ENCODE data around the gene HBEGF.

HBEGF gene

GRCh38 chr5:140302786-140303639 lies 43.4 kb downstream of the HBEGF start, which contains the start of gene PFDN1:
PFDN1 (minus strand) TSS chr5:140303101; CDS start chr5:140303073, 28 bp downstream.
- peak; percentile 97 for DNase-seq (ENCODE audit: low spot score)

DNA sequence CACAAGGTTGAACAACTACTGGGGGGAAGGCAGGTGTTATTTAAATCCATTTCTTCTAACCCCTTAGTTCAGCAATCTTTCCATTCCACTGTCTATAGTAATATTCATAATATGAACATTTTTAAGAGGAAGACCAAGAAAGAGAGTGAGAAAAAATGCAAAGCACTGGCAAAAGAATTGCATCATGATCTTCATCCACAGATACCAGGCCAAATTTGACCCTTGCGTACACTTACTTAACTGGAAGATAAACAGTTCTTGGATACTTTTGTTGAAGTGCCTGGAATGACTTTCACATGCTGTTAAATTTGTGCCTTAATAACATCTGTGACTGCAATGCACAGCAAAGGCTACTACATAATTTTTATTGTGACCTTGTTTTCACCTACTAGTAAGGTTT lies 45.3 kb downstream of the HBEGF start:
- no peak for DNase-seq (ENCODE audit: low spot score)

DNA sequence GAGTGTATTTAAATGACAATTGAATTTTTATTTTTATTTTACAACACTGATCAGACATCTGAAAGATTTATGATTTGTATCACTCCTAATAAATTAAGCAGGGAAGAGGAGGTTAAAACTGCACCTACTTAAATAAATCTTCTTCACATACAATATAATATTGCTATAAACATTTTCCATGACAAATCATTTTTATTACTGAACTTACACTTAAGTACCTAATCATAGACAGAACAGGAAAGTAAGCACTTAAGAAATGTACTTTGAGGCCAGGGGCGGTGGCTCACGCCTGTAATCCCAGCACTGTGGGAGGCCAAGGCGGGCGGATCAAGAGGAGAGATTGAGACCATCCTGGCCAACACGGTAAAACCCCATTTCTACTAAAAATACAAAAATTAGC lies 47.3 kb downstream of the HBEGF start:
- DNase-seq (ENCODE audit: low spot score) = no peak

DNA sequence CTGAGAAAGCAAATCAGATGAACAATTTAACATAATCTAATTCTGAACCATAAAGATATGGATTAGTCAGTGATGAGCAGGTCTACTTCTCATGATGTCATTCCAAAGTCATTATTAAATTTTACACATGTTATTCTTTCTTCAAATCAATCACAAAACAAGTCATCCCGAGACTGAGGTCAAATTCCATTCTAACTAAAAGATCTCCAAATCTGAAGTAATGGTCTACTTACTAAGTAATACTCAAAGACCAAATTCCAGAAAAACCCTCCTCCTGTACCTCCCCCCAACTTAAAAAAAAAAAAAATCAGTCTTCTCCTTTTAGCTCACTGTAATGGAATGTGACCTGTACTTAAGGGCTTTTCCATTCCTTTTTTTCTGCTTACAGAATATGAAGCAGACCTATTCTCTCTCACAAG lies 48.2 kb downstream of the HBEGF start:
- no peak for DNase-seq (ENCODE audit: low spot score)

DNA sequence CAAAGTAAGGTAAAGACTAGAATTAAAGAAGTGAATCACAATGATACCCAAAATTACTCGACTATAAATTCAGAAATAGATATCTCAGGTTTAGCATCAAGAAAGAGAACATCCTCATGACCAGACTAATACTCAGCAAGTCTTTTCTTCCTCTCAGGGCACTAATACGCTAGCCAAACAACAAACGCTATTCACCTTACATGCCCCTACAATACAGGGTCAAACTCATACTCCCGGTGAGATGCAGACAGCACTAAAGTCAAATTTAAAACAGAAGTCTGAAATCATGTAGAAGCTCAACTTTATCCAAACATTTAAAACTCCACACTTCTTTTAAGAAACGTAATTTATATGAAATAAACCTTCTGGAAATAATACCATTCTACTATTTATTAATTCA lies 49.1 kb downstream of the HBEGF start:
- DNase-seq (ENCODE audit: low spot score) = no peak

GRCh38 chr5:140296289-140296688 lies 50.1 kb downstream of the HBEGF start:
- DNase-seq (ENCODE audit: low spot score) = no peak

- DNase-seq (ENCODE audit: low spot score) = peak; percentile 90
Observed at GRCh38 chr5:140295414-140295813, 51.0 kb downstream of the HBEGF start.

GRCh38 chr5:140294753-140295152 lies 51.6 kb downstream of the HBEGF start:
- no peak for DNase-seq (ENCODE audit: low spot score)

GRCh38 chr5:140293849-140294100 lies 52.6 kb downstream of the HBEGF start:
- DNase-seq (ENCODE audit: low spot score) = no peak

DNA sequence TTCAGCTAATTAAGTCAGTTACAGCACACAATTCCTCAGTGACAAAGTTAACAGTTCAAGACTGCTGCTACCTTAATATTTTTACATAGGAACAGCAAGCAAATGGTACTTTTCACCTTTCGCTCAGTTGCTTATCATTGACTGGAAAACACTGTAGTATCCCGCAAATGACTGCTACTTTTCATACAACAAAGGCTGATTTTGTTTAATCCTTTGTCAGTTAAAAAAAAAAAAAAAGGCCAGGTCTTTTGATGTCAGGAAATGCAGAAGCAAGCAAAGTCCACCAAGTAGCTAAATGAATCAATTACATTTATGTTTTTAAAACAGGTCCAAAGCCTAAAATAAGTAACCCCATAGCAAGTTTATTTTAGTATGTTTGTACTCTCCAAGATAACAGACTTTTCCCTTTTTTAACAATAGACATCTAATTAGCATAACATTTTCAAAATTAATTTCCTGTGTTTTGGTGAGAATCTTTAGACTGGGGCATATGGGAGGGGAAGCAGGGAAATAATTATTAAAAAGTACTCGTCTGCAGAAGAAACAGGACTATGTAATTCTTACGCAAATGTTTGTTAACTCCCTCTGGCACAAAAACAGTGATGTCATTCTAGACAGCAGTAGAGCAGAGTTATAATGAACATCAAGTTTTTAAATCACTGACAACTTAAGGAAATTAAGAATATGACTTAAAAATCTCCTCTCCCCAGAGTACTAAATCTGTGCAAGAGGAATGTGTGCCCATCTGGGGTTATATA lies 53.1 kb downstream of the HBEGF start:
- DNase-seq (ENCODE audit: low spot score) = no peak

- DNase-seq (ENCODE audit: low spot score) = no peak
Observed at GRCh38 chr5:140292212-140293036, 54.0 kb downstream of the HBEGF start.

DNA sequence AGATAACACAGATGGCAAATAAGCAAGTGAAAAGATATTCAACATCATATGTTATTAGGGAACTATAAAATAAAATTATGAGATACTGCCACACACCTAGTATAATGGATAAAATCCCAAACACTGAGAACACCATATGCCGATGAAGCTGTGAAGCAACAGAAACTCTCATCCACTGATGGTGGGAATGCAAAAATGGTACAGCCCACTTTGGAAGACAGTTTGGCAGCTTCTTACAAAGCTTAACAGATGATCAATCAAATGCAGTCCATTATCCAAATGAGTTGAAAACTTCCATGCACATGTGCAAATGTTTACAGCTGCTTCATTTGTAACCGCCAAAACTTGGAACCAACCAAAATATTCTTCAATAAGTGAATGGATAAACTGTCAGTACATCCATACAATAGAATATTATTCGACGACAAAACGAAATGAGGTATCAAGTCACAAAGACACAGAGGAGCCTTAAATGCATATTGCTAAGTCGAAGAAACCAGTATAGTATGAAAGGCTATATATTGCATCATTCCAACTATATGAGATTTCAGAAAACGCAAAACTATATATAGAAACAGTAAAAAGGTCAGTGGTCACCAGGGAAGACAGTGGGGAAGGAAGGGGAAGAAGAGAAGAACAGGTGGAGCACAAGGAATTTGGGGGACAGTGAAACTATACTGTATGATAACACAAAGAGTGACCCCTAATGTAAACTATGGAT lies 58.4 kb downstream of the HBEGF start:
- no peak for DNase-seq (ENCODE audit: low spot score)

DNA sequence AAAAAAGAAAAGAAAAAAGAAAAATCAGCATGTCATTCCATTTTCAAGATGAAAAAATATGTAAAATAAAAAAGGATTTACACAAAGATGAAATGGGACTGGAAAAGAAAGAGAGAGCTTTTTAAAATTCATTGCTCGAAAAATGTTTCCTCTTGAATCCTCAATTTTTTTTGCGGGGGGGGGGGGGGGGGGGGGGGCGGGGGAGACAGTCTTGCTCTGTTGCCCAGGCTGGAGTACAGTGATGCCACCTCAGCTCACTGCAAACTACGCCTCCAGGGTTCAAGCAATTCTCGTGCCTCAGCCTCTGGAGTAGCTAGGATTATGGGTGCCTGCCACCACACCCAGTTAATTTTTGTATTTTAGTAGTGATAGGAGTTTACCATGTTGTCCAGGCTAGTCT lies 60.0 kb downstream of the HBEGF start:
- DNase-seq (ENCODE audit: low spot score) = no peak

GRCh38 chr5:140284013-140284412 lies 62.4 kb downstream of the HBEGF start:
- DNase-seq (ENCODE audit: low spot score) = no peak
